HCT116 (cell line): ENCODE results near the gene C1QTNF3. TPM values are rescaled to one million over a fixed set of nuclear protein-coding genes. Genes with fewer than 3 reads are reported as not detected.

Experiments used
- ATAC-seq: fragments of 200-7000 bp; cut with Tn5 transposase; 2 replicates; pipeline ENCODE4 v1.9.1; 2020; ENCODE audit warnings: mild to moderate bottlenecking, moderate library complexity
- BruUV-seq: library from RNA; stranded (reverse); fragments of 400-500 nt; replicated peaks from 2 replicates; lab custom pipeline; 2021; lab: Mats Ljungman, UMichigan
- CTCF ChIA-PET: fragments of 300-600 bp; sonication (Branson Sonifier 250); formaldehyde crosslinking; loops from one replicate; lab custom pipeline; 2021; ENCODE audit warnings: antibody characterized with exemption; lab: Charles Lee
- POLR2A ChIA-PET: fragments of 300-600, 350-600 bp; sonication (Branson Sonifier 250); formaldehyde crosslinking; loops from one replicate; lab custom pipeline; 2021; ENCODE audit warnings: antibody characterized with exemption; lab: Charles Lee
- RAD21 ChIA-PET, 2 experiments: fragments of 300-600 bp; sonication (Branson Sonifier 250); formaldehyde crosslinking; loops; one replicate each; lab custom pipeline; 2023; ENCODE audit warnings: low total read pairs in 2 of 2; ENCODE audit not compliant: uncharacterized antibody in 2 of 2, unreplicated experiment in 2 of 2, low non-redundant PET in 1 of 2; lab: Charles Lee
- DNase-seq: peaks from one replicate; pipeline ENCODE4 v3.0.0-alpha.2; 2010; ENCODE audit warnings: low read depth, low spot score
- H2AFZ ChIP-seq: fragments of 200-600 bp; shearing (Covaris generic), sonication (generic); 2 replicates; pipeline ENCODE4 v1.6.1; 2017; ENCODE audit warnings: low read depth, mixed run types, mixed read lengths, antibody characterized with exemption, low read length; ENCODE audit not compliant: poor library complexity, severe bottlenecking
- H3K27ac ChIP-seq: 2 replicates; pipeline ENCODE4 v1.5.1; 2012; ENCODE audit warnings: low read depth, low read length
- H3K27me3 ChIP-seq: fragments of 200-600 bp; sonication (generic); 2 replicates; pipeline ENCODE4 v1.6.1; 2016; ENCODE audit warnings: mixed run types, low read length, mixed read lengths; ENCODE audit not compliant: insufficient read depth
- H3K36me3 ChIP-seq, 2 experiments: fragments of 200-500 bp in 1 of 2; fragments of 200-600 bp in 1 of 2; sonication (Bioruptor generic) in 1 of 2; sonication (generic) in 1 of 2; 2 replicates each; pipeline versions ENCODE4 v1.5.1 to v1.6.1; 2014 to 2016; ENCODE audit warnings: low read length in 2 of 2, inconsistent platforms in 1 of 2, mixed read lengths in 1 of 2, mixed run types in 1 of 2; ENCODE audit not compliant: insufficient read depth in 2 of 2, control insufficient read depth in 1 of 2
- H3K4me1 ChIP-seq, 2 experiments: fragments of 200-600 bp in 1 of 2; sonication (generic) in 1 of 2; 2 replicates each; pipeline versions ENCODE4 v1.5.1 to v1.6.1; 2012 to 2017; ENCODE audit warnings: low read length in 2 of 2, inconsistent platforms in 1 of 2, mild to moderate bottlenecking in 1 of 2, mixed read lengths in 1 of 2, mixed run types in 1 of 2, moderate library complexity in 1 of 2; ENCODE audit not compliant: insufficient read depth in 2 of 2, control insufficient read depth in 1 of 2
- H3K4me2 ChIP-seq: fragments of 200-600 bp; sonication (generic); 2 replicates; pipeline ENCODE4 v1.6.1; 2017; ENCODE audit warnings: mixed run types, low read length, mixed read lengths
- H3K4me3 ChIP-seq, 2 experiments: fragments of 200-600 bp in 1 of 2; sonication (generic) in 1 of 2; replicated peaks in 1 of 2; 2 replicates each; pipeline ENCODE4 v1.5.1; 2011 to 2016; ENCODE audit warnings: low read length in 2 of 2, control low read depth in 1 of 2, low read depth in 1 of 2, mild to moderate bottlenecking in 1 of 2, mixed read lengths in 1 of 2, mixed run types in 1 of 2
- H3K79me2 ChIP-seq: fragments of 200-600 bp; sonication (generic); 2 replicates; pipeline ENCODE4 v1.6.1; 2017; ENCODE audit warnings: mild to moderate bottlenecking, mixed run types, low read length, moderate library complexity, mixed read lengths; ENCODE audit not compliant: insufficient read depth
- H3K9ac ChIP-seq: fragments of 200-600 bp; sonication (generic); 2 replicates; pipeline ENCODE4 v1.6.1; 2016; ENCODE audit warnings: low read length, mixed read lengths
- H3K9me2 ChIP-seq: fragments of 200-600 bp; sonication (generic), shearing (Covaris generic); 2 replicates; pipeline ENCODE4 v1.6.1; 2017; ENCODE audit warnings: mixed run types, mild to moderate bottlenecking, moderate library complexity; ENCODE audit not compliant: insufficient read depth
- H3K9me3 ChIP-seq, 2 experiments: fragments of 200-500 bp in 1 of 2; fragments of 200-600 bp in 1 of 2; sonication (Bioruptor generic) in 1 of 2; sonication (generic) in 1 of 2; 2 replicates each; pipeline ENCODE4 v1.6.1; 2014 to 2017; ENCODE audit warnings: low read length in 2 of 2, mixed read lengths in 2 of 2, inconsistent platforms in 1 of 2, low read depth in 1 of 2, mild to moderate bottlenecking in 1 of 2, mixed run types in 1 of 2, moderate library complexity in 1 of 2; ENCODE audit not compliant: control insufficient read depth in 1 of 2, insufficient read depth in 1 of 2
- H4K20me1 ChIP-seq: fragments of 200-600 bp; sonication (generic), shearing (Covaris generic); 2 replicates; pipeline ENCODE4 v1.6.1; 2017; ENCODE audit warnings: mixed run types, mild to moderate bottlenecking, moderate library complexity; ENCODE audit not compliant: insufficient read depth
- FOSL1 ChIP-seq: IDR thresholded peaks from 2 replicates; pipeline ENCODE4 v1.6.1; 2012; ENCODE audit warnings: low read depth
- RAD21 ChIP-seq: IDR thresholded peaks from 2 replicates; pipeline ENCODE4 v1.6.1; 2012; ENCODE audit warnings: low read depth, mild to moderate bottlenecking
- TCF7L2 ChIP-seq: IDR thresholded peaks from 2 replicates; pipeline ENCODE4 v1.7.0; 2011; ENCODE audit warnings: borderline replicate concordance, inconsistent platforms; ENCODE audit not compliant: insufficient read depth, insufficient read length; ENCODE audit errors: extremely low read depth
- intact Hi-C: fragments of 100-400 bp; cut with micrococcal nuclease; formaldehyde crosslinking; loops from 2 replicates; pipeline ENCODE4 v1.10.0; 2022
- total RNA-seq: library from RNA; stranded (reverse); gene quantifications from one replicate; pipeline ENCODE4 v1.2.1, GENCODE V29; 2021; ENCODE audit not compliant: unreplicated experiment
- TF ChIP-seq, protein P1 (sequence below): IDR thresholded peaks from 2 replicates; pipeline ENCODE4 v1.6.1; 2012
- TF ChIP-seq, protein P2 (sequence below), 3 experiments: fragments of 200-600 bp in 1 of 3; sonication (generic) in 1 of 3; IDR thresholded peaks in 2 of 3; conservative IDR thresholded peaks in 1 of 3; 2 replicates each; pipeline ENCODE4 v1.5.1; 2012 to 2017; ENCODE audit warnings: low read depth in 2 of 3, low read length in 2 of 3, antibody characterized with exemption in 1 of 3, borderline replicate concordance in 1 of 3, control low read depth in 1 of 3, mild to moderate bottlenecking in 1 of 3, mixed read lengths in 1 of 3, mixed run types in 1 of 3, moderate library complexity in 1 of 3; ENCODE audit not compliant: insufficient read depth in 1 of 3

Gene C1QTNF3
- total RNA-seq, 1 experiment from 2014 or later, result 2.6 TPM

DNA sequence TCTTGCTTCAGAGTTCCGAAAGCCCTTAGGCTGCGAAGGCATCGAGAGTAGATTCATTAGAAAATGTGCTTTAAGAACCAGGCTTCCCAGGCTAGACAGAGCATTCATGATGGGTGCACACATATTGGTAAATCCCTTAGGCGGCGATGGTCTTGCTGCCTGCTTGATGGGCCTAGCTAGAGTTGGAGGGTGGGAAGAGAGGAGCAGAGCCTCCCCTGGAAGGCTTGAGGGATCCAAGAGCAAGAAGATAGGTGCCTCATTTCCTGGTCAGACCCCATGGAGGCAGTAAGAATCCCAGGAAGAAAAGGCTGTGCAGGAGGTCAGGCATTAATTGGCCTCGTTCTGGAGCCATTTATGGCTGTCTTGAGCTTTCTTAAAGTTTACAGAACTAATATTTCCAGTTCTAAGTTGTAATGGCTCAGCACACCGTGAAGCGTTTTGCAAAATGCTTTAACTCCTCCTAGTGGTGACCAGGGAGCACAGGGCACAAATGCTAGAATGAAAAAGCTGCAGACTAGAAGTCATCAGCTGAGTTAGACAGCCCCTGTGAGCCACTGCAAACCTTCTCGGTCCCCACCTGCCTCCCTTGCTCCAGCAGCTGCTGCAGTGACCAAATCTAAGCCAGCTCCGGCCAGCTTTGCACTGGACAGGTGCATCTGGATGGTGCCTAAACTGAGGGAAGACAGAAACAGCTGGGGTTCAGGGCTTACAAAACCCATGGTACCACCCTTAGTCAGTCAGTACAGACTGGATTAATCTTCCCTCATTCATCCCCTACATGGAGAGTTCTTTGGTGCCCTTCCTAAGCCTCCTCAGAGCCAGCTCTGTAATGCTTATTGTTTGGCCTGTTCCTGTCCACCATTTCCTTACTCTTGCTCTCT, 73.2 kb downstream of the C1QTNF3 start:
- no peak overlapping the region for H3K27ac ChIP-seq
- no peaks in the 10 kb centered on the region for H3K4me1 ChIP-seq
- H3K4me3 ChIP-seq, result no peak overlapping the region
- H4K20me1 ChIP-seq, result no peaks in the 10 kb centered on the region
- no peaks in the 10 kb centered on the region for H3K9me3 ChIP-seq
- no peak overlapping the region for H3K4me2 ChIP-seq
- intact Hi-C loops, result no loop called here
- RAD21 ChIA-PET, result interaction anchor here in 1 of 2 experiments (1.0 to 1.1 kb wide), 2 partner anchors 34 to 534 kb away, joined by 3 read pairs; no protein-coding TSS in a partner anchor
- ATAC-seq (peak; percentile 83), DNase-seq (peak; percentile 6)
- no peak for TF ChIP-seq FOSL1
- TF ChIP-seq, protein P1, sequence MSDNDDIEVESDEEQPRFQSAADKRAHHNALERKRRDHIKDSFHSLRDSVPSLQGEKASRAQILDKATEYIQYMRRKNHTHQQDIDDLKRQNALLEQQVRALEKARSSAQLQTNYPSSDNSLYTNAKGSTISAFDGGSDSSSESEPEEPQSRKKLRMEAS, result no peak
- no peak for TF ChIP-seq TCF7L2
- TF ChIP-seq, protein P2, sequence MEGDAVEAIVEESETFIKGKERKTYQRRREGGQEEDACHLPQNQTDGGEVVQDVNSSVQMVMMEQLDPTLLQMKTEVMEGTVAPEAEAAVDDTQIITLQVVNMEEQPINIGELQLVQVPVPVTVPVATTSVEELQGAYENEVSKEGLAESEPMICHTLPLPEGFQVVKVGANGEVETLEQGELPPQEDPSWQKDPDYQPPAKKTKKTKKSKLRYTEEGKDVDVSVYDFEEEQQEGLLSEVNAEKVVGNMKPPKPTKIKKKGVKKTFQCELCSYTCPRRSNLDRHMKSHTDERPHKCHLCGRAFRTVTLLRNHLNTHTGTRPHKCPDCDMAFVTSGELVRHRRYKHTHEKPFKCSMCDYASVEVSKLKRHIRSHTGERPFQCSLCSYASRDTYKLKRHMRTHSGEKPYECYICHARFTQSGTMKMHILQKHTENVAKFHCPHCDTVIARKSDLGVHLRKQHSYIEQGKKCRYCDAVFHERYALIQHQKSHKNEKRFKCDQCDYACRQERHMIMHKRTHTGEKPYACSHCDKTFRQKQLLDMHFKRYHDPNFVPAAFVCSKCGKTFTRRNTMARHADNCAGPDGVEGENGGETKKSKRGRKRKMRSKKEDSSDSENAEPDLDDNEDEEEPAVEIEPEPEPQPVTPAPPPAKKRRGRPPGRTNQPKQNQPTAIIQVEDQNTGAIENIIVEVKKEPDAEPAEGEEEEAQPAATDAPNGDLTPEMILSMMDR (IDR thresholded peaks at IDR 0.05 in 2 of 3, conservative IDR thresholded peaks at IDR 0.05 in 1 of 3; ENCODE audit: borderline replicate concordance in 1 of 3, insufficient read depth in 1 of 3, low read depth in 2 of 3, low read length in 2 of 3), result peak in 2 of 3 experiments; percentile 61 to 77; a peak in 4 of 6 replicates
- TF ChIP-seq RAD21, result peak; percentile 53
- no peaks in the 10 kb centered on the region for H3K9me2 ChIP-seq
- POLR2A ChIA-PET, result no interaction called here
- H3K79me2 ChIP-seq, result no peaks in the 10 kb centered on the region
- no peak overlapping the region for H3K9ac ChIP-seq
- BruUV-seq, result no TSS peak
- no peaks in the 10 kb centered on the region for H3K36me3 ChIP-seq
- no peak overlapping the region for H2AFZ ChIP-seq
- H3K27me3 ChIP-seq, result peaks cover 12% of the 10 kb centered on the region
- CTCF ChIA-PET, result interaction anchor here (0.8 to 1.8 kb wide), 7 partner anchors 9 to 534 kb away, joined by 3 to 7 read pairs (median 4); no protein-coding TSS in a partner anchor
